Kidney (tissue), 14 donors: ENCODE data around the gene SLC22A31. TPM values are rescaled to one million over a fixed set of nuclear protein-coding genes. Genes with fewer than 3 reads are reported as not detected.

ENCODE experiments used
- DNase-seq, 5 donors: peaks; one replicate each; pipeline ENCODE4 v3.0.0-alpha.2; 2013 to 2020
- FAIRE-seq: peaks from 2 replicates; lab custom pipeline; 2012; peaks lifted over from hg19 to GRCh38; lab: Jason Lieb, UNC
- H3K27ac ChIP-seq, 2 donors: one replicate each; pipeline ENCODE4 v1.7.0; 2013; ENCODE audit warnings: low read depth in 2 of 2, low read length in 2 of 2, inconsistent platforms in 1 of 2
- H3K27me3 ChIP-seq: one replicate; pipeline ENCODE4 v1.7.1; 2013; ENCODE audit warnings: low read length, inconsistent platforms; ENCODE audit not compliant: control insufficient read depth, insufficient read depth
- H3K36me3 ChIP-seq, 3 donors: one replicate each; pipeline versions ENCODE4 v1.7.0 to v1.7.1; 2013; ENCODE audit warnings: low read length in 3 of 3, control low read depth in 1 of 3, inconsistent platforms in 1 of 3; ENCODE audit not compliant: insufficient read depth in 3 of 3, control insufficient read depth in 2 of 3
- H3K4me1 ChIP-seq, 3 donors: one replicate each; pipeline versions ENCODE4 v1.7.0 to v1.7.1; 2013; ENCODE audit warnings: low read length in 3 of 3, inconsistent platforms in 1 of 3, low read depth in 1 of 3; ENCODE audit not compliant: control insufficient read depth in 2 of 3, insufficient read depth in 2 of 3
- H3K4me3 ChIP-seq, 3 donors: one replicate each; pipeline versions ENCODE4 v1.7.0 to v1.8.1; 2013; ENCODE audit warnings: low read length in 3 of 3, control low read depth in 1 of 3, inconsistent platforms in 1 of 3
- H3K9ac ChIP-seq, 3 donors: one replicate each; pipeline versions ENCODE4 v1.7.0 to v1.7.1; 2013; ENCODE audit warnings: low read length in 3 of 3, control low read depth in 1 of 3, inconsistent platforms in 1 of 3
- H3K9me3 ChIP-seq, 3 donors: one replicate each; pipeline versions ENCODE4 v1.7.0 to v1.7.1; 2013; ENCODE audit warnings: low read length in 3 of 3, control low read depth in 1 of 3, inconsistent platforms in 1 of 3; ENCODE audit not compliant: control insufficient read depth in 2 of 3, insufficient read depth in 1 of 3
- intact Hi-C: fragments of 100-400 bp; cut with DNase I; formaldehyde crosslinking; loops from one replicate; pipeline ENCODE4 v1.11.1; 2022
- polyA plus RNA-seq: library from polyadenylated mRNA; stranded (reverse); fragments of 350-450 nt; fragmentation: Illumina TruSeq; extraction: RNeasy Lipid Tissue Mini Kit (QIAGEN cat#74804); gene quantifications from one replicate; pipeline ENCODE4 v1.2.3, GENCODE V29; 2014; ENCODE audit warnings: low read depth, low replicate concordance; ENCODE audit not compliant: insufficient read depth
- total RNA-seq: library from RNA; stranded (reverse); fragmentation: NEBNext Ultra II Directional; extraction: Animal tissue kit (Norgen Biotek cat#: 25700); gene quantifications from one replicate; pipeline ENCODE4 v1.2.1, GENCODE V29; 2021
- TF ChIP-seq, protein P1 (sequence below): IDR thresholded peaks from 3 replicates; pipeline ENCODE4 v1.5.1; 2012; ENCODE audit warnings: mild to moderate bottlenecking, moderate library complexity, borderline replicate concordance; ENCODE audit not compliant: insufficient read depth; ENCODE audit errors: extremely low read depth
- donor health status: control.
- donor health status: control.
- donor health status: control.
- donor health status: control.
- donor health status: control.
- donor health status: DM: yes; HTN: yes; CAD: no.
- donor health status: Normal renal cell carcinoma (clear cell type).

Gene SLC22A31
- total and polyA plus RNA-seq, 2 donors from 2014 or later, result 0.47 to 1.8 TPM

DNA sequence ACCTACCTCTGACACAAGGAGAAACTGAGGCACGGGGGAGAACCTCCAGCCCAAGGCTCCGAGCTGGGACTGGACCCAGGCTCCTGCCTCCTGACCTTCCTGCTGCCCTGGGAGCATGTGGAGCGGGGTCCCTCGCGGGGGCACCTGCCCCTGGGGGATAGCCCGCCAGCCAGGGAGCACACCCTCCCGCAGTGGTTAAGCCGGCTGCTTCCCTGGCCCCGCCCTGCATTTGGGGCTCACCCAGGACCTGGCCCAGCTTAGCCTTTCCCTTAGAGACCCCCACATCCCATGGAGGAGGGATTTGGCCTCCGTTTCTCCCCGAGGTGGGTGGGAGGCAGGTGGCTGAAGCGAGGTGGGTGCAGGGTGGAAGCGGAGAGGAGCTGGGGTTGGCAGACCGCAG, 30.6 kb downstream of the SLC22A31 start:
- peak in 1 of 5 donors; percentile 81 for DNase-seq
- no peak for FAIRE-seq
- H3K27me3 ChIP-seq, result no peaks in the 10 kb centered on the region

DNA sequence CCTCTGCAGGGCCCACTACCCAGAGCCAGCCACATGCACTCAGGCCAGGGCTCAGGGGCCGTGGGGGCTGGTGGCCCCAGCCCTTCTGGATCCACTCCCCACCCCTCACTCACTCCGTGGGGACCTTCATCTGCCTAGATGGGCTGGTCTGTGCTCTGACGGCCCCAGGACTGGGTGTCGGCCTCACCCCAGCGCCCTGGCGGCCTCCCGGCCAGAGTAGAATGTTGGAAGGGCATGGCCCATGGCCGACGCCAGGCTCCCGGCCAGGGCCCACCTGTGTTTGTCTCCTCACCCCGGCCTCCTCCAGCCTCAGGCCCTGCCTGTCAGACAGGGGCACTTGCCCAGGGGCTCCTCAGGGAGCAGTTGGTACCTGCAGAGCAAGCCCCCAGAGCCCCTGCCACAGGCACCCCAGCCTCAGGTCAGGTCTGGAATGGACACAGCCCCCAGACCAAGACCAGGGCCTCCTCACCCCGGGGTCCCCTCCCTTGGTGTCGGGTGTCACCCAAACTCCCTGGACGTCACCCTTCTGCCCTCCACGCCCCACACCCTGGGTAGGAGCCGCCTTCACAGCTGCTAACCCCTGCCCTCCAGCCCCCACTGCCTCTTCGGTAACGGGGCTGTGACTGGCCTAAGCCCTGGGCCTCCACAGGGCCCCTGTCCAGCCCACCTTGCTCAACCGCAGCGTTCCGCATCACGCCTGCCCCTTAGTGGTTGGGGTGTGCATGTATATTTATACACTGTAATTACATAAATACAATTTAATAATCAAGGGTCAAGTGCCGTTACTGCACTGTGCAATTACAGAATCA, 31.8 kb downstream of the SLC22A31 start:
- Histone ChIP-seq H3K27ac (no peak overlapping the region), H3K4me3 (no peak overlapping the region), H3K27me3 (no peaks in the 10 kb centered on the region), H3K4me1 (peaks cover 0 to 9% (median 0%) of the 10 kb centered on the region in 3 donors), H3K9me3 (no peaks in the 10 kb centered on the region), H3K36me3 (no peaks in the 10 kb centered on the region), H3K9ac (no peak overlapping the region)
- TF ChIP-seq, protein P1, sequence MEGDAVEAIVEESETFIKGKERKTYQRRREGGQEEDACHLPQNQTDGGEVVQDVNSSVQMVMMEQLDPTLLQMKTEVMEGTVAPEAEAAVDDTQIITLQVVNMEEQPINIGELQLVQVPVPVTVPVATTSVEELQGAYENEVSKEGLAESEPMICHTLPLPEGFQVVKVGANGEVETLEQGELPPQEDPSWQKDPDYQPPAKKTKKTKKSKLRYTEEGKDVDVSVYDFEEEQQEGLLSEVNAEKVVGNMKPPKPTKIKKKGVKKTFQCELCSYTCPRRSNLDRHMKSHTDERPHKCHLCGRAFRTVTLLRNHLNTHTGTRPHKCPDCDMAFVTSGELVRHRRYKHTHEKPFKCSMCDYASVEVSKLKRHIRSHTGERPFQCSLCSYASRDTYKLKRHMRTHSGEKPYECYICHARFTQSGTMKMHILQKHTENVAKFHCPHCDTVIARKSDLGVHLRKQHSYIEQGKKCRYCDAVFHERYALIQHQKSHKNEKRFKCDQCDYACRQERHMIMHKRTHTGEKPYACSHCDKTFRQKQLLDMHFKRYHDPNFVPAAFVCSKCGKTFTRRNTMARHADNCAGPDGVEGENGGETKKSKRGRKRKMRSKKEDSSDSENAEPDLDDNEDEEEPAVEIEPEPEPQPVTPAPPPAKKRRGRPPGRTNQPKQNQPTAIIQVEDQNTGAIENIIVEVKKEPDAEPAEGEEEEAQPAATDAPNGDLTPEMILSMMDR, result no peak
- intact Hi-C loops, result no loop called here
- no peak for FAIRE-seq
- DNase-seq, result peak in 1 of 5 donors; percentile 76

More for the DNA sequence above, 30.6 kb downstream of the SLC22A31 start:
- Histone ChIP-seq H3K4me1 (peaks cover 0 to 9% (median 0%) of the 10 kb centered on the region in 3 donors), H3K9ac (no peak overlapping the region), H3K27ac (no peak overlapping the region), H3K36me3 (no peaks in the 10 kb centered on the region), H3K9me3 (no peaks in the 10 kb centered on the region), H3K4me3 (no peak overlapping the region)
- TF ChIP-seq, protein P1, result no peak
- intact Hi-C loops, result no loop called here

DNA sequence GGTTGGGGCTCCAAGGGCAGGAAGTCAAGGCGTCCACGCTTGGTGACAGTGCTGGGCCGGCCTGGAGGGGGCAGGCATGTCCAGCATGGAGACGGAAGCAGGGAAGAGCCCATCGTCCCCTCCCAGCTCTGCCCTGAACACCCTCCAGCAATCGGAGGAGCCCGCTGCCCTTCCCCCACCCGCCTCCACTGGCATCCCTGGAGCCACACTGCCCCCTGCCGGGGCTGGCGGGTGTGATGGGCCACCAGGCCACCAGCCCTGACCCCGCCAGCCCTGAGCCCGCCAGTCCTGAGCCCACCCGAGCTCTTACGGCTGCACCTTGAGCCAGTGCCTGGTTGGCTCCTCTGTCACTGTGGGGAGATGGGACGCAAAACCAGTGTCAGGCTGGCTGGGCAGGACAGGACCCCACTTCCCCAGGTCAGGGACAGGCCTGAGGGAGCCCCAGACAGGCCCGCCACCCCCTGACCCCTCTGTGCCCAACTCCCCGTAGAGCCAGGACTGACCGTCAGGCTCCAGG, 32.9 kb downstream of the SLC22A31 start:
- Histone ChIP-seq H3K4me1 (peaks cover 0 to 9% (median 0%) of the 10 kb centered on the region in 3 donors), H3K27ac (no peak overlapping the region), H3K9me3 (no peaks in the 10 kb centered on the region), H3K36me3 (no peaks in the 10 kb centered on the region), H3K4me3 (no peak overlapping the region), H3K27me3 (no peaks in the 10 kb centered on the region), H3K9ac (no peak overlapping the region)
- DNase-seq (peak; percentile 89 to 96 (median 93)), FAIRE-seq (no peak)
- intact Hi-C loops, result no loop called here
- TF ChIP-seq, protein P1, result peak; percentile 64
